Type B pancreatic cell (in vitro differentiated cells): Measurements from ENCODE around the gene PCSK6. TPM values are rescaled to one million over a fixed set of nuclear protein-coding genes. Genes with fewer than 3 reads are reported as not detected.

Experiments used
- DNase-seq: peaks from one replicate; pipeline ENCODE4 v3.0.0; 2021; ENCODE audit warnings: mixed read lengths; ENCODE audit not compliant: unreplicated experiment; ENCODE audit errors: extremely low spot score
- H3K27ac Mint-ChIP-seq: 2 replicates; pipeline ENCODE4 v1.8.0; 2021; ENCODE audit warnings: mild to moderate bottlenecking, mixed read lengths
- H3K27me3 Mint-ChIP-seq: 2 replicates; pipeline ENCODE4 v1.8.0; 2021; ENCODE audit warnings: mixed read lengths
- H3K36me3 Mint-ChIP-seq: 2 replicates; pipeline ENCODE4 v1.8.0; 2021; ENCODE audit warnings: mixed read lengths
- H3K4me1 Mint-ChIP-seq: one replicate; pipeline ENCODE4 v1.8.0; 2021; ENCODE audit warnings: mixed read lengths; ENCODE audit not compliant: unreplicated experiment
- H3K4me3 Mint-ChIP-seq: 2 replicates; pipeline ENCODE4 v1.8.0; 2021; ENCODE audit warnings: mild to moderate bottlenecking, mixed read lengths
- H3K9me3 Mint-ChIP-seq: 2 replicates; pipeline ENCODE4 v1.8.0; 2021; ENCODE audit warnings: mixed read lengths
- CTCF ChIP-seq: fragments of 200-600 bp; sonication (generic); conservative IDR thresholded peaks from 2 replicates; pipeline ENCODE4 v1.5.0; 2021; ENCODE audit warnings: antibody characterized with exemption, mild to moderate bottlenecking
- total RNA-seq: library from RNA; stranded (reverse); gene quantifications from 2 replicates; pipeline ENCODE4 v1.2.1, GENCODE V29; 2021; ENCODE audit warnings: low replicate concordance

Gene PCSK6
- total RNA-seq, 1 donor from 2014 or later = 5.4 TPM

DNA sequence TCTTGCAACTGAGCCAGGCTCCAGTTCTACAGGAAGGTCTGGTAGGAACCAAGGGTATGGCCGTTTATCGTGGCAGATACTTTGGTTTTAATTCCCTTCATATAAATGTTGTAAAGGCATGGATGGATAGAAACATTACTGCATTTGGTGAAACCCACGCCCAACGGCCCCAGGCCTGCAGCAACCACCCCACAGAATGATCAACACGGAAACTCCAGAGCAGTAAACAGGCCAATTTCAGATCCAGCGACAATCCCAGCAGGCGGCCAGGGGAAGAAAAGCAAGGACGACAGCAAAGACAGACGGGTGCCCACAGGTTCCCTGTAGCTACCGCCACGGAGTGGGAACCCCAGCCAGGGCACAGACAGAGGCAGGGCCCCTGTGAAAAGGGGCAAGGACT lies 32.6 kb upstream of the PCSK6 start:
- Mint-ChIP-seq H3K27me3 (peaks cover 12% of the 10 kb centered on the region), H3K36me3 (no peaks in the 10 kb centered on the region), H3K4me3 (no peak overlapping the region), H3K27ac (no peak overlapping the region), H3K4me1 (peaks cover 6% of the 10 kb centered on the region), H3K9me3 (peaks cover 6% of the 10 kb centered on the region)
- DNase-seq = no peak
- TF ChIP-seq CTCF = no peak

- no peak overlapping the region for H3K4me3 Mint-ChIP-seq
Measured at GRCh38 chr15:101521591-101521990, 32.1 kb upstream of the PCSK6 start.

GRCh38 chr15:101521069-101521468 lies 31.6 kb upstream of the PCSK6 start:
- TF ChIP-seq CTCF = no peak
- H3K4me1 Mint-ChIP-seq = peaks cover 6% of the 10 kb centered on the region
- H3K27ac Mint-ChIP-seq = no peak overlapping the region
- no peak overlapping the region for H3K4me3 Mint-ChIP-seq
- H3K9me3 Mint-ChIP-seq = peaks cover 6% of the 10 kb centered on the region
- H3K27me3 Mint-ChIP-seq = peaks cover 12% of the 10 kb centered on the region
- no peaks in the 10 kb centered on the region for H3K36me3 Mint-ChIP-seq
- no peak for DNase-seq

More at GRCh38 chr15:101521591-101521990, 32.1 kb upstream of the PCSK6 start:
- no peaks in the 10 kb centered on the region for H3K36me3 Mint-ChIP-seq
- H3K27me3 Mint-ChIP-seq = peaks cover 12% of the 10 kb centered on the region
- TF ChIP-seq CTCF = no peak
- no peak for DNase-seq
- H3K27ac Mint-ChIP-seq = no peak overlapping the region
- H3K9me3 Mint-ChIP-seq = peaks cover 6% of the 10 kb centered on the region
- peaks cover 6% of the 10 kb centered on the region for H3K4me1 Mint-ChIP-seq

GRCh38 chr15:101520395-101520794 lies 30.9 kb upstream of the PCSK6 start:
- Mint-ChIP-seq H3K27ac (no peak overlapping the region), H3K27me3 (peaks cover 12% of the 10 kb centered on the region), H3K36me3 (no peaks in the 10 kb centered on the region), H3K4me3 (no peak overlapping the region), H3K9me3 (peaks cover 6% of the 10 kb centered on the region), H3K4me1 (peaks cover 6% of the 10 kb centered on the region)
- DNase-seq = no peak
- no peak for TF ChIP-seq CTCF

- Mint-ChIP-seq H3K36me3 (no peaks in the 10 kb centered on the region), H3K4me3 (no peak overlapping the region), H3K9me3 (peaks cover 6% of the 10 kb centered on the region), H3K27me3 (peaks cover 12% of the 10 kb centered on the region), H3K27ac (no peak overlapping the region), H3K4me1 (peaks cover 6% of the 10 kb centered on the region)
- no peak for DNase-seq
- TF ChIP-seq CTCF = no peak
Measured at GRCh38 chr15:101517504-101517903, 28.0 kb upstream of the PCSK6 start.

DNA sequence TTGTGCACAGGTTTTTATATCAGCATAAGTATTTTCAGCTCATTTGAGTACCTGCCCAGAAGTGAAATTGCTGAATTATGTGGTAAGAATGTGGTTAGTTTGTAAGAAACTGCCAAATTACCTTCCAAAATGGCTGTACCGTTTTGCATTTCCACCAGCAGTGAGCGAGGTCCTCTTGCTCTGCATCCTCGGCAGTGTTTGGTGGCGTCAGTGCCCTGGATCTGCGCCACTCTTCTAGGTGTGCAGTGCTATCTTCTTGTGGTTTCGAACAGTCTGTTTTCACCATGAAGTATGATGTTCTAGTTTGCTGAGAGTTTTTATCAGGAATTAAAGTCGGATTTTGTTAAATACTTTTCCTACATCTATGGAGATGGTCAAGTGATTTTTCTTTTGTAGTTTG lies 24.8 kb upstream of the PCSK6 start:
- Mint-ChIP-seq H3K27me3 (peaks cover 3% of the 10 kb centered on the region), H3K36me3 (no peaks in the 10 kb centered on the region), H3K27ac (no peak overlapping the region), H3K4me1 (no peaks in the 10 kb centered on the region), H3K9me3 (peaks cover 6% of the 10 kb centered on the region), H3K4me3 (no peak overlapping the region)
- no peak for TF ChIP-seq CTCF
- DNase-seq = no peak
